Left lobe of liver (tissue), 2 donors: ENCODE measurements around the gene ARHGAP45. TPM values are rescaled to one million over a fixed set of nuclear protein-coding genes. Genes with fewer than 3 reads are reported as not detected.

ENCODE experiments used
- ATAC-seq: fragments of 200-7000 bp; cut with Tn5 transposase; one replicate; pipeline ENCODE4 v1.9.1; 2020; ENCODE audit warnings: mild to moderate bottlenecking, moderate library complexity
- DNase-seq: peaks from one replicate; pipeline ENCODE4 v3.0.0-alpha.2; 2020; ENCODE audit warnings: low spot score
- total RNA-seq: library from RNA; stranded (reverse); gene quantifications from one replicate; pipeline ENCODE4 v1.2.1, GENCODE V29; 2021
- donor health status: DM: no; HTN: no; CAD: no; lungs with moderate emphysema.
- donor health status: DM: no; HTN: yes; CAD: no.

Gene ARHGAP45
- total RNA-seq, 1 donor from 2014 or later: 5.1 TPM

- DNase-seq (peak; percentile 100), ATAC-seq (peak; percentile 93)
Observed at GRCh38 chr19:1039646-1040475, 27.1 kb upstream of the ARHGAP45 start, which contains the start of gene ABCA7. ABCA7 (plus strand) TSS chr19:1040107; CDS start chr19:1041362, 1,255 bp downstream.

- ATAC-seq: peak; percentile 72
Observed at GRCh38 chr19:1040476-1041271, 26.3 kb upstream of the ARHGAP45 start.

GRCh38 chr19:1041272-1041834, 25.6 kb upstream of the ARHGAP45 start:
- DNase-seq: no peak
- no peak for ATAC-seq

More at GRCh38 chr19:1040476-1041271, 26.3 kb upstream of the ARHGAP45 start:
- DNase-seq: peak; percentile 92

- DNase-seq (no peak), ATAC-seq (no peak)
Observed at GRCh38 chr19:1041835-1042685, 24.9 kb upstream of the ARHGAP45 start.

GRCh38 chr19:1042689-1043511, 24.1 kb upstream of the ARHGAP45 start:
- DNase-seq (no peak), ATAC-seq (no peak)

- no peak for ATAC-seq
- DNase-seq: no peak
Observed at GRCh38 chr19:1045247-1045603, 21.7 kb upstream of the ARHGAP45 start.

GRCh38 chr19:1046117-1046626, 20.8 kb upstream of the ARHGAP45 start:
- ATAC-seq: no peak
- DNase-seq: peak; percentile 46

GRCh38 chr19:1046836-1047695, 19.9 kb upstream of the ARHGAP45 start:
- DNase-seq (peak; percentile 48), ATAC-seq (no peak)

- no peak for DNase-seq
Observed at GRCh38 chr19:1047696-1048147, 19.2 kb upstream of the ARHGAP45 start.

GRCh38 chr19:1049106-1049505, 17.9 kb upstream of the ARHGAP45 start:
- no peak for DNase-seq
- ATAC-seq: no peak

More at GRCh38 chr19:1047696-1048147, 19.2 kb upstream of the ARHGAP45 start:
- no peak for ATAC-seq

- no peak for ATAC-seq
- DNase-seq: no peak
Observed at GRCh38 chr19:1049800-1050199, 17.2 kb upstream of the ARHGAP45 start.

- no peak for ATAC-seq
- no peak for DNase-seq
Observed at GRCh38 chr19:1050989-1051788, 15.8 kb upstream of the ARHGAP45 start.

- ATAC-seq: no peak
- DNase-seq: no peak
Observed at GRCh38 chr19:1051791-1052190, 15.2 kb upstream of the ARHGAP45 start.

GRCh38 chr19:1052349-1052975, 14.5 kb upstream of the ARHGAP45 start:
- DNase-seq (no peak), ATAC-seq (no peak)

- DNase-seq (no peak), ATAC-seq (no peak)
Observed at GRCh38 chr19:1053176-1054101, 13.5 kb upstream of the ARHGAP45 start.
